Measurements from ENCODE around the gene HTR7. TPM values are rescaled to one million over a fixed set of nuclear protein-coding genes. Genes with fewer than 3 reads are reported as not detected.
"Not testable (repeated sequence)": the region's sequence is repeated elsewhere in the genome, so short reads cannot be mapped to it uniquely, and the experiment has no call there.

The HTR7 gene
- total and polyA plus RNA-seq, 9 donors, result 0.11 to 1.00 (median 0.32) TPM; not detected in 2

DNA sequence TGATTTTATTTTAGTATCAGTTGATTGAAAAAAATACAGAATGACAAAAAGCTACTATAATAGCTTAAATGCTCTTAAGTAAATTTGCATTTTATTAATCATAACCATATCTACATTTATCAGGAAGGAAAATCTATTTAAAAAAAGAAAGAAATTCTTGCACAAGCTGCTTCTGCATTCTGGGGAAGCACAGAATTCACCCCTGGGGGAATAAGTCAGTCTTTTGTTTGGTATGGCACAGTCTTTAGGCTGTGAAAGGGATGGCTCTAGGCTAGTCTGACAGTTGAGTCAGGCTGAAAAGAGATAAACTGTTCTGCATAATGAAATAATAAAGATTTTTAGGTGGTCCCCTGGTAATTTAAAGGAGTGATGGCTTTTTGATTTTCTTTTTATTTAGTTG, 37.9 kb downstream of the HTR7 start:
- Histone ChIP-seq H3K27me3 (no peaks in the 10 kb centered on the region), H3K9me3 (no peaks in the 10 kb centered on the region), H3K36me3 (no peaks in the 10 kb centered on the region), H3K4me1 (ENCODE audit: insufficient read depth) (no peaks in the 10 kb centered on the region), H3K27ac (no peak overlapping the region), H3K4me3 (no peak overlapping the region)
- intact Hi-C loops (cut with DNase I), result no loop called here
- no peak for TF ChIP-seq POLR2A (IDR thresholded peaks at IDR 0.05)
- no peak for DNase-seq

DNA sequence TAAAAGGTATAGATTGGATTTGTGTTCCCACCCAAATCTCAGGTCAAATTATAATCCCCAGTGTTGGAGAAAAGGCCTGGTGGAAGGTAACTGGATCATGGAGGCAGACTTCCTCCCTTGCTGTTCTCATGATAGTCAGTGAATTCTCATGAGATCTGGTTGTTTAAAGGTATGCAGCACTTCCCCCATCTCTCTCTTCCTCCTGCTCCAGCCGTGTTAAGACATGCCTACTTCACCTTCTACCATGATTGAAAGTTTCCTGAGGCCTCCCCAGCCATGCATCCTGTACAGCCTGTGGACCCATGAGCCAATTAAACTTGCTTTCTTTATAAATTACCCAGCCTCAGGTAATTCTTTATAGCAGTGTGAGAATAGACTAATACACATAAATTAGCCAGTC, 39.1 kb downstream of the HTR7 start:
- intact Hi-C loops (cut with DNase I), result no loop called here
- no peaks in the 10 kb centered on the region for H3K36me3 ChIP-seq
- no peaks in the 10 kb centered on the region for H3K4me1 ChIP-seq (ENCODE audit: insufficient read depth)
- no peak overlapping the region for H3K4me3 ChIP-seq
- no peak for TF ChIP-seq POLR2A (IDR thresholded peaks at IDR 0.05)
- no peak overlapping the region for H3K27ac ChIP-seq
- no peaks in the 10 kb centered on the region for H3K27me3 ChIP-seq
- no peaks in the 10 kb centered on the region for H3K9me3 ChIP-seq
- no peak for DNase-seq
- WGBS, 3 donors, result 22 to 44% (median 43%) methylated on average over 1 of the region's 1 CpG

DNA sequence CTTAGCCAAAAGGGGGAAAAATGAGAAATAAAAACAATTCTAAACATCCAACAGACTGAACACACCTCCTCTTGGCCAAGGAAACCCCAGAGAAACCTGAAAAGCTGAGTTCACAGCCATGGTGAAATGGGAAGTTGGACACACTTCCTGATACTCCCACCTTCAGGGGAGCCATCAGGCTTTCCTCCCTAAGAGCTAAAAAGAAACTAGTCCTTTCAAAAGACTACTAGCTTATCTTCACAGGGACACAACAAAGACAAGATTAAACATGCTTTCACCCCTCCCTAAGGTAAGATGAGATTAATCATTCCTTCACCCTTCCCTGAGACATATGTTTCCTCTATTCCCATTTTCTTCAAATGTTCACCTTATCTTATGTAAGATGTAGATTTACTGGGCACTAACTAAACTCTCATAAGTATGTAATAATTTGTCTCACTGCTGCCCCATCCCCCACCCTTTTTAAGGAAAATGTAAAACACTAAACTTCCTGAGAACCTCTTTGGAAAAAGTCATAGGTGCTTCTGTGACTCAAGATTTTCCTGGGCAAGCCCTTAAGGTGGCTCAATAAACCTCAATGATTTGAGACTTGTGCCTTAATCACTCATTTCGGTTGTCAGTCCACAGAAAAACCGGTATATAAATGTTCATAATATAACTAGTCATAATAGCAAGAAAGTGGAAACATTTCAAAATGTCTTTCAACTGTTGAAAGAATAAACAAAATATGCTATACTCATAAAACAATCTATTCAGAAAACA, 40.5 kb downstream of the HTR7 start:
- 78 to 87% (median 85%) methylated on average over 2 of the region's 2 CpGs for WGBS, 3 donors
- Histone ChIP-seq H3K4me1 (ENCODE audit: insufficient read depth) (no peaks in the 10 kb centered on the region), H3K36me3 (no peaks in the 10 kb centered on the region), H3K27ac (no peak overlapping the region), H3K9me3 (no peaks in the 10 kb centered on the region), H3K4me3 (no peak overlapping the region), H3K27me3 (no peaks in the 10 kb centered on the region)
- no peak for DNase-seq
- no peak for TF ChIP-seq EP300 (IDR thresholded peaks at IDR 0.05)
- TF ChIP-seq POLR2A (IDR thresholded peaks at IDR 0.05), result no peak
- TF ChIP-seq, protein P1, sequence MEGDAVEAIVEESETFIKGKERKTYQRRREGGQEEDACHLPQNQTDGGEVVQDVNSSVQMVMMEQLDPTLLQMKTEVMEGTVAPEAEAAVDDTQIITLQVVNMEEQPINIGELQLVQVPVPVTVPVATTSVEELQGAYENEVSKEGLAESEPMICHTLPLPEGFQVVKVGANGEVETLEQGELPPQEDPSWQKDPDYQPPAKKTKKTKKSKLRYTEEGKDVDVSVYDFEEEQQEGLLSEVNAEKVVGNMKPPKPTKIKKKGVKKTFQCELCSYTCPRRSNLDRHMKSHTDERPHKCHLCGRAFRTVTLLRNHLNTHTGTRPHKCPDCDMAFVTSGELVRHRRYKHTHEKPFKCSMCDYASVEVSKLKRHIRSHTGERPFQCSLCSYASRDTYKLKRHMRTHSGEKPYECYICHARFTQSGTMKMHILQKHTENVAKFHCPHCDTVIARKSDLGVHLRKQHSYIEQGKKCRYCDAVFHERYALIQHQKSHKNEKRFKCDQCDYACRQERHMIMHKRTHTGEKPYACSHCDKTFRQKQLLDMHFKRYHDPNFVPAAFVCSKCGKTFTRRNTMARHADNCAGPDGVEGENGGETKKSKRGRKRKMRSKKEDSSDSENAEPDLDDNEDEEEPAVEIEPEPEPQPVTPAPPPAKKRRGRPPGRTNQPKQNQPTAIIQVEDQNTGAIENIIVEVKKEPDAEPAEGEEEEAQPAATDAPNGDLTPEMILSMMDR (IDR thresholded peaks at IDR 0.05), result no peak
- intact Hi-C loops (cut with DNase I), result no loop called here

DNA sequence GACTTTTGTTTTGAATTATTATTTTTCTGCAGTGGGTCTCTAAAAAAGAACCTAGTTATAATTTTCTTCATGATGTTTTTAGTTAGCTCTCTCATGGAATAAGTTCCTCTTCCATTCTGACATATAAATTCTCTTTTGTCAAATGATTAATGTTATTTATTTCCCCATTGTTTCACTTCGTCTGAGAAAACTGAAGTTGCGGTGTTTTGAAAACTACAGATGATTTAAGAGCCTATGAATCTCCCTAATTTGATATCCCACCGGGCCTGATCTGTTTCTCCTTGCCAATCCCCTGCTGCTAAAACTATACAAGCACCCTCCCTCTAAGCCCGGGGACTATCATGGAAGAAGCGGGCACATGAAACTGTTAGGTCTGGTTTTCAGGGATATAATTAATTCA, 41.4 kb downstream of the HTR7 start:
- no peaks in the 10 kb centered on the region for H3K4me1 ChIP-seq (ENCODE audit: insufficient read depth)

DNA sequence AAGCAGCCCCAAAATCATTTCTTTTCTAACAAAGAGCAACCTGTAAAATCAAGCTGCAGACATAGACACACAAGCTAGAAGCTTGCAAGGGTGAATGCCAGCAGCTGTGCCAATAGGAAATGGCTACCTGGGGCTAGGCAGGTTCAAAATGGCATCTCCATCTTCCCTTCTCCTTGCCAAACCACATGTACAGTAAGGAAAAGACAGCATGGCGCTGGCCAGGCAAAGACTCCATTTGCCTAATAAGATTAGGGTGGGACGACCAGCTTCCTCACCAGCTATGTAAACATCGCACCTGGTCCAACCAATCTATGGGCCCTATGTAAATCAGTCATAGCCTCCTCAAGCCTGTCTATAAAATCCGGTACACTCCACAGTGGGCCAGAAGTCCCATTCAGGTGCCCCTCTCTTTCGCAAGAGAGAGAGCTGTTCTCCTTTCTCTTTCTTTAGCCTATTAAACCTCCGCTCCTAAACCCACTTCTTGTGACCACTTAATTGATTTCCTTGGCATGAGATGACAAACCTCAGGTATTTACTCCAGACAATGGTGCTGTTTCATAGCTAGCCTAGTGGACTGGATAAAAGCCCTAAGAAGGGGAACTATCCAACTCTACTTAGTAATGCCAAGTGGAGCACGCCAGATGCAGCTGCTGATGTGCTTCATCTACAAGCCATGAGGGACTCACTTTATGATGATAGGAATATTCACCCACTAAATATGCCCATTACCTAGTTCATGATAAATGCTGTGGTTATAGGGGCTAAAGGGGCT, 44.1 kb downstream of the HTR7 start:
- intact Hi-C loops (cut with DNase I), result no loop called here
- TF ChIP-seq EP300 (IDR thresholded peaks at IDR 0.05), result no peak
- TF ChIP-seq, protein P1 (IDR thresholded peaks at IDR 0.05), result no peak
- WGBS, 3 donors, result 90 to 93% (median 91%) methylated on average over 7 of the region's 7 CpGs
- Histone ChIP-seq H3K27ac (no peak overlapping the region), H3K4me3 (no peak overlapping the region), H3K4me1 (ENCODE audit: insufficient read depth) (no peaks in the 10 kb centered on the region), H3K36me3 (no peaks in the 10 kb centered on the region), H3K27me3 (no peaks in the 10 kb centered on the region), H3K9me3 (no peaks in the 10 kb centered on the region)
- DNase-seq, result no peak

More for the DNA sequence above, 41.4 kb downstream of the HTR7 start:
- H3K27me3 ChIP-seq, result no peaks in the 10 kb centered on the region
- H3K4me3 ChIP-seq, result no peak overlapping the region
- no peaks in the 10 kb centered on the region for H3K9me3 ChIP-seq
- no peak overlapping the region for H3K27ac ChIP-seq
- DNase-seq, result no peak
- TF ChIP-seq POLR2A (IDR thresholded peaks at IDR 0.05), result no peak
- TF ChIP-seq, protein P1 (IDR thresholded peaks at IDR 0.05), result no peak
- no peak for TF ChIP-seq EP300 (IDR thresholded peaks at IDR 0.05)
- no peaks in the 10 kb centered on the region for H3K36me3 ChIP-seq
- 56 to 75% (median 57%) methylated on average over 5 of the region's 5 CpGs for WGBS, 3 donors
- intact Hi-C loops (cut with DNase I), result no loop called here

DNA sequence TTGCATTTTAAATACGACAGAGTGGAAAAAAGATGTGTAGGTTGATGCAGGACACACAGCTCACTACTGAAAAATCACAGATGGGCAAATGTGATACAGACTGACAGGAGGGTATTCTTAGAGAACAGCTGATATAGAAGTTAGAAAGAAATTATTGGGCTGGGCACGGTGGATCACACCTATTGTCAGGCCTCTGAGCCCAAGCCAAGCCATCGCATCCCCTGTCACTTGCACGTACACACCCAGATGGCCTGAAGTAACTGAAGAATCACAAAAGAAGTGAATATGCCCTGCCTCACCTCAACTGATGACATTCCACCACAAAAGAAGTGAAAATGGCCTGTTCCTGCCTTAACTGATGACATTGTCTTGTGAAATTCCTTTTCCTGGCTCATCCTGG, 50.7 kb downstream of the HTR7 start:
- H3K36me3 ChIP-seq; H3K27ac ChIP-seq; H3K9me3 ChIP-seq; H3K4me3 ChIP-seq; H3K4me1 ChIP-seq (ENCODE audit: insufficient read depth); intact Hi-C loops (cut with DNase I); DNase-seq; H3K27me3 ChIP-seq: not testable (repeated sequence)
- 82 to 87% (median 86%) methylated on average over 4 of the region's 4 CpGs for WGBS, 3 donors
